Measurements from ENCODE around the gene ZNF488. TPM values are rescaled to one million over a fixed set of nuclear protein-coding genes. Genes with fewer than 3 reads are reported as not detected.

ZNF488 gene
- polyA plus RNA-seq, 1 donor from 2014 or later, result 0.85 TPM

GRCh38 chr10:47406548-47406869 lies 22.4 kb upstream of the ZNF488 start (continued):
- no peak for TF ChIP-seq MXI1 (conservative IDR thresholded peaks at IDR 0.05; ENCODE audit: poor library complexity, severe bottlenecking)
- no peak for TF ChIP-seq SMC3 (conservative IDR thresholded peaks at IDR 0.05; ENCODE audit: poor library complexity)

GRCh38 chr10:47405857-47406547 lies 21.9 kb upstream of the ZNF488 start:
- H3K4me2 ChIP-seq (ENCODE audit: low read length), result no peak overlapping the region
- H3K27ac ChIP-seq (ENCODE audit: low read length), result no peak overlapping the region
- TF ChIP-seq RAD21 (conservative IDR thresholded peaks at IDR 0.05), result no peak
- TF ChIP-seq EP300 (conservative IDR thresholded peaks at IDR 0.05; ENCODE audit: poor library complexity, severe bottlenecking), result no peak
- no peak for TF ChIP-seq EZH2 (IDR thresholded peaks at IDR 0.05; ENCODE audit: borderline replicate concordance, insufficient read depth, low read length, poor library complexity, severe bottlenecking)
- no peak for TF ChIP-seq TAF1 (IDR thresholded peaks at IDR 0.05; ENCODE audit: low read depth)
- no peak for TF ChIP-seq POLR2AphosphoS5 (IDR thresholded peaks at IDR 0.05)
- no peak for TF ChIP-seq MXI1 (conservative IDR thresholded peaks at IDR 0.05; ENCODE audit: poor library complexity, severe bottlenecking)
- no peak for TF ChIP-seq REST (IDR thresholded peaks at IDR 0.05; ENCODE audit: borderline replicate concordance)
- TF ChIP-seq CTCF (IDR thresholded peaks at IDR 0.05; ENCODE audit: poor library complexity, severe bottlenecking), result no peak
- H2AFZ ChIP-seq (ENCODE audit: low read depth, low read length), result no peak overlapping the region
- H3K9me2 ChIP-seq (ENCODE audit: insufficient read depth, low read length), result no peaks in the 10 kb centered on the region
- no peaks in the 10 kb centered on the region for H3K9me3 ChIP-seq (ENCODE audit: low read length)
- H3K9ac ChIP-seq (ENCODE audit: low read length), result no peak overlapping the region
- H3K36me3 ChIP-seq (ENCODE audit: insufficient read depth, low read length), result no peaks in the 10 kb centered on the region
- no peaks in the 10 kb centered on the region for H3F3A ChIP-seq (ENCODE audit: insufficient read depth, low read length, poor library complexity, severe bottlenecking)
- no peak overlapping the region for H3K4me3 ChIP-seq (ENCODE audit: low read length)
- H4K20me1 ChIP-seq (ENCODE audit: insufficient read depth), result no peaks in the 10 kb centered on the region
- no peaks in the 10 kb centered on the region for H3K27me3 ChIP-seq (ENCODE audit: insufficient read depth, low read depth, low read length)
- H3K79me2 ChIP-seq (replicated peaks; ENCODE audit: insufficient read depth, low read length), result no peaks in the 10 kb centered on the region

- H3K9me2 ChIP-seq (ENCODE audit: insufficient read depth, low read length), result no peaks in the 10 kb centered on the region
- no peaks in the 10 kb centered on the region for H4K20me1 ChIP-seq (ENCODE audit: insufficient read depth)
- H3K4me3 ChIP-seq (ENCODE audit: low read length), result no peak overlapping the region
- no peaks in the 10 kb centered on the region for H3F3A ChIP-seq (ENCODE audit: insufficient read depth, low read length, poor library complexity, severe bottlenecking)
- no peaks in the 10 kb centered on the region for H3K36me3 ChIP-seq (ENCODE audit: insufficient read depth, low read length)
- no peak overlapping the region for H2AFZ ChIP-seq (ENCODE audit: low read depth, low read length)
- no peak overlapping the region for H3K9ac ChIP-seq (ENCODE audit: low read length)
- H3K4me2 ChIP-seq (ENCODE audit: low read length), result no peak overlapping the region
- H3K9me3 ChIP-seq (ENCODE audit: low read length), result no peaks in the 10 kb centered on the region
- no peaks in the 10 kb centered on the region for H3K27me3 ChIP-seq (ENCODE audit: insufficient read depth, low read depth, low read length)
- no peak for TF ChIP-seq MXI1 (conservative IDR thresholded peaks at IDR 0.05; ENCODE audit: poor library complexity, severe bottlenecking)
- no peak for TF ChIP-seq CTCF (IDR thresholded peaks at IDR 0.05; ENCODE audit: poor library complexity, severe bottlenecking)
- no peak for TF ChIP-seq EZH2 (IDR thresholded peaks at IDR 0.05; ENCODE audit: borderline replicate concordance, insufficient read depth, low read length, poor library complexity, severe bottlenecking)
- no peak for TF ChIP-seq SMC3 (conservative IDR thresholded peaks at IDR 0.05; ENCODE audit: poor library complexity)
- no peak for TF ChIP-seq POLR2AphosphoS5 (IDR thresholded peaks at IDR 0.05)
- no peak for TF ChIP-seq EP300 (conservative IDR thresholded peaks at IDR 0.05; ENCODE audit: poor library complexity, severe bottlenecking)
- no peak for TF ChIP-seq TAF1 (IDR thresholded peaks at IDR 0.05; ENCODE audit: low read depth)
- no peak for TF ChIP-seq RAD21 (conservative IDR thresholded peaks at IDR 0.05)
- no peak for TF ChIP-seq REST (IDR thresholded peaks at IDR 0.05; ENCODE audit: borderline replicate concordance)
- H3K79me2 ChIP-seq (replicated peaks; ENCODE audit: insufficient read depth, low read length), result no peaks in the 10 kb centered on the region
- H3K27ac ChIP-seq (ENCODE audit: low read length), result no peak overlapping the region
Measured at GRCh38 chr10:47404937-47405336, 20.8 kb upstream of the ZNF488 start.

All from neural cell (in vitro differentiated cells).